ENCODE measurements around the gene ADPRS.

ADPRS gene

DNA sequence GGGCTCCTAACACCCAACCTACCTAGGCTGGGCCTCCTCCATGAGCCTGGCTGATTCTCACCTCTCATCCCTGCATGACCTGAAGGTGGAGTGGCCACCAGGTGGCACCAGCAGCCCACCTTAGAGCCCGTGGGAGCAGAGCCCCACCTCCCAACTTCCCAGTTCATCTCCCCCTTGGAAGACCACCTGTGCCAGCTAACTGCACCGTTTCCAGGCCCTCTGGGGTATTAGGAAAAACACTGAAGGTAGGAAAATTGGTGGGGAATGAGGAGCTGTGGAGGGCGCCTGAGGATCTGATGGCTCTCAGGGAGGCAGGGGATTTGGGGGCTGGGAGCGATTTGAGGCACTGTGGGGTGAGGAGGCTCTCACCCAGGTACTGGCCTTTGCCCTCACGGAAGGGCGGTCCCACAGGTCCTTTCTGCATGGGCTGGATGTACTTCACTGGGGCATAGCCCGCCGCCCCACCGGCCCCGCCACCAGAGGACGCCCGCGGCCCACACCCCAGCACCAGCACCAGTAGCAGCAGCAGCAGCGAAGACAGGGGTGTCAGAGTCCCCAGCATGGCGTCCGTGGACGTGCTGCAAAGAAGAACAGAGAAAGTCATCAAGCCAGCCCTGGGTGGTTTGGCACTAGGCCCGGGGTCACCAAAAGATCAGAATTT, 11.1 kb downstream of the ADPRS start:
- peak overlapping the region; percentile 59 for H3K4me2 ChIP-seq (ENCODE audit: low read length)
- peaks cover 9% of the 10 kb centered on the region for H3K4me1 ChIP-seq (ENCODE audit: insufficient read depth, low read length, severe bottlenecking)
- H3K9me3 ChIP-seq (ENCODE audit: low read length): no peaks in the 10 kb centered on the region
- H2AFZ ChIP-seq (ENCODE audit: low read length): no peak overlapping the region
- no peaks in the 10 kb centered on the region for H3K27me3 ChIP-seq (ENCODE audit: insufficient read depth, low read length)
- H3F3A ChIP-seq (ENCODE audit: insufficient read depth, low read length): no peaks in the 10 kb centered on the region
- H3K79me2 ChIP-seq (ENCODE audit: insufficient read depth, low read length): no peaks in the 10 kb centered on the region
- H3K27ac ChIP-seq (ENCODE audit: low read depth, low read length, poor library complexity, severe bottlenecking): no peak overlapping the region
- no peaks in the 10 kb centered on the region for H4K20me1 ChIP-seq (ENCODE audit: insufficient read depth, low read length)
- H3K9me2 ChIP-seq (ENCODE audit: low read depth, low read length): no peaks in the 10 kb centered on the region
- peak overlapping the region; percentile 24 for H3K4me3 ChIP-seq (ENCODE audit: low read depth, low read length, poor library complexity, severe bottlenecking)
- peaks cover 15% of the 10 kb centered on the region; the same call in 1 of the 2 replicates for H3K36me3 ChIP-seq (ENCODE audit: insufficient read depth, low read length)
- TF ChIP-seq EZH2 (IDR thresholded peaks at IDR 0.05; ENCODE audit: borderline replicate concordance, low read length) (no peak), CTCF (IDR thresholded peaks at IDR 0.05; ENCODE audit: low read length) (peak; percentile 94)
- H3K9ac ChIP-seq (ENCODE audit: low read length): no peak overlapping the region; the same call in 1 of the 2 replicates

GRCh38 chr1:36100376-36100775, 11.7 kb downstream of the ADPRS start:
- no peaks in the 10 kb centered on the region for H3K9me3 ChIP-seq (ENCODE audit: low read length)
- H3K4me3 ChIP-seq (ENCODE audit: low read depth, low read length, poor library complexity, severe bottlenecking): no peak overlapping the region
- peaks cover 9% of the 10 kb centered on the region for H3K4me1 ChIP-seq (ENCODE audit: insufficient read depth, low read length, severe bottlenecking)
- no peaks in the 10 kb centered on the region for H3K9me2 ChIP-seq (ENCODE audit: low read depth, low read length)
- no peaks in the 10 kb centered on the region for H3K27me3 ChIP-seq (ENCODE audit: insufficient read depth, low read length)
- no peaks in the 10 kb centered on the region for H3K79me2 ChIP-seq (ENCODE audit: insufficient read depth, low read length)
- no peak overlapping the region for H3K27ac ChIP-seq (ENCODE audit: low read depth, low read length, poor library complexity, severe bottlenecking)
- H3K9ac ChIP-seq (ENCODE audit: low read length): no peak overlapping the region
- H3K4me2 ChIP-seq (ENCODE audit: low read length): peak overlapping the region; percentile 59; the same call in 1 of the 2 replicates
- no peaks in the 10 kb centered on the region for H3F3A ChIP-seq (ENCODE audit: insufficient read depth, low read length)
- H3K36me3 ChIP-seq (ENCODE audit: insufficient read depth, low read length): peaks cover 10% of the 10 kb centered on the region; the same call in 1 of the 2 replicates
- H4K20me1 ChIP-seq (ENCODE audit: insufficient read depth, low read length): no peaks in the 10 kb centered on the region
- no peak overlapping the region for H2AFZ ChIP-seq (ENCODE audit: low read length)
- no peak for TF ChIP-seq EZH2 (IDR thresholded peaks at IDR 0.05; ENCODE audit: borderline replicate concordance, low read length)
- TF ChIP-seq CTCF (IDR thresholded peaks at IDR 0.05; ENCODE audit: low read length): no peak

GRCh38 chr1:36101546-36101945, 12.9 kb downstream of the ADPRS start:
- H3K36me3 ChIP-seq (ENCODE audit: insufficient read depth, low read length): no peaks in the 10 kb centered on the region
- H3K9me3 ChIP-seq (ENCODE audit: low read length): no peaks in the 10 kb centered on the region
- no peak for TF ChIP-seq CTCF (IDR thresholded peaks at IDR 0.05; ENCODE audit: low read length)
- no peak for TF ChIP-seq EZH2 (IDR thresholded peaks at IDR 0.05; ENCODE audit: borderline replicate concordance, low read length)
- no peak overlapping the region for H3K4me2 ChIP-seq (ENCODE audit: low read length)
- H3K9me2 ChIP-seq (ENCODE audit: low read depth, low read length): no peaks in the 10 kb centered on the region
- no peaks in the 10 kb centered on the region for H3K79me2 ChIP-seq (ENCODE audit: insufficient read depth, low read length)
- H3K4me1 ChIP-seq (ENCODE audit: insufficient read depth, low read length, severe bottlenecking): peaks cover 9% of the 10 kb centered on the region
- H3K9ac ChIP-seq (ENCODE audit: low read length): no peak overlapping the region
- no peak overlapping the region for H3K27ac ChIP-seq (ENCODE audit: low read depth, low read length, poor library complexity, severe bottlenecking)
- no peak overlapping the region for H2AFZ ChIP-seq (ENCODE audit: low read length)
- H3F3A ChIP-seq (ENCODE audit: insufficient read depth, low read length): no peaks in the 10 kb centered on the region
- no peaks in the 10 kb centered on the region for H4K20me1 ChIP-seq (ENCODE audit: insufficient read depth, low read length)
- no peak overlapping the region for H3K4me3 ChIP-seq (ENCODE audit: low read depth, low read length, poor library complexity, severe bottlenecking)
- no peaks in the 10 kb centered on the region for H3K27me3 ChIP-seq (ENCODE audit: insufficient read depth, low read length)

Data from OCI-LY1 (cell line).